DND-41 (cell line): Measurements from ENCODE around the gene SFXN2.

Experiments
- ATAC-seq: fragments of 200-7000 bp; cut with Tn5 transposase; 3 replicates; pipeline ENCODE4 v1.9.1; 2021; ENCODE audit warnings: low read depth; ENCODE audit not compliant: insufficient read depth
- DNase-seq: peaks from one replicate; pipeline ENCODE4 v3.0.0-alpha.2; 2020
- H2AFZ ChIP-seq: 2 replicates; pipeline ENCODE4 v1.6.0; 2012; ENCODE audit warnings: low read depth, low read length
- H3K27ac ChIP-seq: 2 replicates; pipeline ENCODE4 v1.5.1; 2012; ENCODE audit warnings: low read length, inconsistent platforms
- H3K27me3 ChIP-seq: fragments of 200-600 bp; sonication (generic); 2 replicates; pipeline ENCODE4 v1.6.0; 2012; ENCODE audit warnings: low read length, mild to moderate bottlenecking, inconsistent platforms; ENCODE audit not compliant: insufficient read depth, poor library complexity
- H3K36me3 ChIP-seq: 2 replicates; pipeline ENCODE4 v1.5.1; 2012; ENCODE audit warnings: low read length, inconsistent platforms; ENCODE audit not compliant: insufficient read depth
- H3K4me1 ChIP-seq: 2 replicates; pipeline ENCODE4 v1.5.1; 2012; ENCODE audit warnings: mild to moderate bottlenecking, low read length; ENCODE audit not compliant: insufficient read depth
- H3K4me2 ChIP-seq: 2 replicates; pipeline ENCODE4 v1.6.0; 2012; ENCODE audit warnings: mild to moderate bottlenecking, moderate library complexity, low read length, inconsistent platforms; ENCODE audit not compliant: insufficient read depth
- H3K4me3 ChIP-seq, 2 experiments: fragments of 200-600 bp in 1 of 2; shearing (Covaris generic) in 1 of 2; 2 replicates each; pipeline ENCODE4 v1.5.1; 2012 to 2016; ENCODE audit warnings: inconsistent platforms in 2 of 2, low read length in 2 of 2, mild to moderate bottlenecking in 2 of 2, low read depth in 1 of 2, moderate library complexity in 1 of 2
- H3K79me2 ChIP-seq: 2 replicates; pipeline ENCODE4 v1.6.0; 2012; ENCODE audit warnings: low read length, inconsistent platforms; ENCODE audit not compliant: insufficient read depth
- H3K9ac ChIP-seq: 2 replicates; pipeline ENCODE4 v1.6.0; 2012; ENCODE audit warnings: low read depth, mild to moderate bottlenecking, inconsistent platforms, low read length, moderate library complexity
- H3K9me3 ChIP-seq: 2 replicates; pipeline ENCODE4 v1.5.1; 2012; ENCODE audit warnings: low read length, moderate library complexity, mild to moderate bottlenecking, inconsistent platforms; ENCODE audit not compliant: insufficient read depth, severe bottlenecking
- H4K20me1 ChIP-seq: 2 replicates; pipeline ENCODE4 v1.6.0; 2012; ENCODE audit warnings: low read length; ENCODE audit not compliant: insufficient read depth
- EZH2 ChIP-seq: IDR thresholded peaks from 3 replicates; pipeline ENCODE4 v1.6.1; 2012; ENCODE audit warnings: borderline replicate concordance, low read depth, mild to moderate bottlenecking, moderate library complexity, low read length, inconsistent platforms; ENCODE audit not compliant: severe bottlenecking
- TF ChIP-seq, protein P1 (sequence below): IDR thresholded peaks from 2 replicates; pipeline ENCODE4 v1.5.1; 2012; ENCODE audit warnings: borderline replicate concordance, low read length, moderate library complexity, mild to moderate bottlenecking; ENCODE audit not compliant: poor library complexity, severe bottlenecking; ENCODE audit errors: extremely low read depth

SFXN2 gene

DNA sequence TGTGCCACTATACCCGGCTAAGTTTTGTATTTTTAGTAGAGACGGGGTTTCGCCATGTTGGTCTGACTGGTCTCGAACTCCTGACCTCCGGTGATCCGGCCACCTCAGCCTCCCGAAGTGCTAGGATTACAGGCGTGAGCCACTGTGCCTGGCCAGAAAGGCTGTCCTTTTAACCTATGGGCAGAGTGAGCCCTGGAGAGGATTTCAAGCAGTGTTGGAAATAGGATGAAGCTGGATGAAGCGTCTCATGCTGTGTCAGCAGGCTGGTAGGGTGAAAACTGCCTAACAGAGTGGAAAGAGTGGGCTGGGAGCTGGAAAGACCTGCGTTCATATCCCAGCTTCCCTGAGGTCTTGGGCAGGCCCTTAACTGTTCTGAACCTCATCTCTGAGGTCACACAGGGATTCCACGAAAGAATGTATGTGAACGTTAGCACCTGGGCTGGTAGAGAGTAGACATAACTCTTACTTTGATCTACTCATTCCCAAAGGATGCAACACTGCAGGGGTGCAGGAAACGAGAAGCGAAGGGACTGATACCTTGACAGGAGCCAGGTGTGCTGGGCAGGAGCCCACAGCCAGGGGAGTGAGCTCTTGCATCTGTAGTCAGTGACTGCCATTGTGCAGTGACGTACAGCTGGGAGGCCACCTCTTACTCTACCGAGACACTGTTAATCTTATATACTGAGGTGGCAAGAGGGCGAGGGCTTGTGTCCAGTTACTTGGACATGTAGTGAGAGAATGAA lies 63.4 kb downstream of the SFXN2 start:
- peaks cover 41% of the 10 kb centered on the region for H3K4me1 ChIP-seq
- TF ChIP-seq, protein P1, sequence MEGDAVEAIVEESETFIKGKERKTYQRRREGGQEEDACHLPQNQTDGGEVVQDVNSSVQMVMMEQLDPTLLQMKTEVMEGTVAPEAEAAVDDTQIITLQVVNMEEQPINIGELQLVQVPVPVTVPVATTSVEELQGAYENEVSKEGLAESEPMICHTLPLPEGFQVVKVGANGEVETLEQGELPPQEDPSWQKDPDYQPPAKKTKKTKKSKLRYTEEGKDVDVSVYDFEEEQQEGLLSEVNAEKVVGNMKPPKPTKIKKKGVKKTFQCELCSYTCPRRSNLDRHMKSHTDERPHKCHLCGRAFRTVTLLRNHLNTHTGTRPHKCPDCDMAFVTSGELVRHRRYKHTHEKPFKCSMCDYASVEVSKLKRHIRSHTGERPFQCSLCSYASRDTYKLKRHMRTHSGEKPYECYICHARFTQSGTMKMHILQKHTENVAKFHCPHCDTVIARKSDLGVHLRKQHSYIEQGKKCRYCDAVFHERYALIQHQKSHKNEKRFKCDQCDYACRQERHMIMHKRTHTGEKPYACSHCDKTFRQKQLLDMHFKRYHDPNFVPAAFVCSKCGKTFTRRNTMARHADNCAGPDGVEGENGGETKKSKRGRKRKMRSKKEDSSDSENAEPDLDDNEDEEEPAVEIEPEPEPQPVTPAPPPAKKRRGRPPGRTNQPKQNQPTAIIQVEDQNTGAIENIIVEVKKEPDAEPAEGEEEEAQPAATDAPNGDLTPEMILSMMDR, result no peak
- no peak for TF ChIP-seq EZH2
- H3K79me2 ChIP-seq, result peaks cover 73% of the 10 kb centered on the region

DNA sequence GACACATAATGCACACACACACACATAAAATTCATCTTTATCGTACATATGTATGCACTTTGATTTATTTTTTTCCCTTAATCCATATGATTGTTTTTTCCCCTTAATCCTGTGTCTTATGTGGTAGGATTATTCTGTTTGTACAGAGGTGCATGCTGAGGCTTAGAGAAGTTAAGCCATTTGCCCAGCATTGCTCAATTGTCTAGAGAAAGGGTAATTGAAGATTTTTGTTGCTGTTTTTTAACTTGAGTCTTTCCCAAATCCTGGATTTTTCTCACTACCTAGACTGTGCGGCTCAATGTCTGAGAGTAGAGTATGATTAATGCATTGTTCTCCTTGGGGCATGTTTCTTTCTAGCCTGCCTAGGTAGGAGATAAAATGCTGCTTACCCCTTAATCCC lies 64.3 kb downstream of the SFXN2 start:
- Histone ChIP-seq H3K4me2 (no peak overlapping the region), H3K9me3 (no peaks in the 10 kb centered on the region), H3K9ac (no peak overlapping the region), H3K27ac (peak overlapping the region; percentile 97), H3K4me1 (peaks cover 41% of the 10 kb centered on the region), H3K79me2 (peaks cover 73% of the 10 kb centered on the region), H2AFZ (no peak overlapping the region), H3K4me3 (no peak overlapping the region), H3K36me3 (peaks cover 4% of the 10 kb centered on the region; the same call in 1 of the 2 replicates), H3K27me3 (no peaks in the 10 kb centered on the region), H4K20me1 (peaks cover 31% of the 10 kb centered on the region)
- ATAC-seq (no peak), DNase-seq (no peak)
- TF ChIP-seq, protein P1, result no peak
- no peak for TF ChIP-seq EZH2

More for the DNA sequence above, 63.4 kb downstream of the SFXN2 start:
- Histone ChIP-seq H3K4me3 (no peak overlapping the region), H3K36me3 (peaks cover 4% of the 10 kb centered on the region; the same call in 1 of the 2 replicates), H4K20me1 (peaks cover 23% of the 10 kb centered on the region), H3K4me2 (peak overlapping the region; percentile 77), H3K27me3 (no peaks in the 10 kb centered on the region), H3K27ac (peak overlapping the region; percentile 97), H3K9me3 (no peaks in the 10 kb centered on the region), H2AFZ (no peak overlapping the region), H3K9ac (peak overlapping the region; percentile 42)
- DNase-seq (no peak), ATAC-seq (no peak)

DNA sequence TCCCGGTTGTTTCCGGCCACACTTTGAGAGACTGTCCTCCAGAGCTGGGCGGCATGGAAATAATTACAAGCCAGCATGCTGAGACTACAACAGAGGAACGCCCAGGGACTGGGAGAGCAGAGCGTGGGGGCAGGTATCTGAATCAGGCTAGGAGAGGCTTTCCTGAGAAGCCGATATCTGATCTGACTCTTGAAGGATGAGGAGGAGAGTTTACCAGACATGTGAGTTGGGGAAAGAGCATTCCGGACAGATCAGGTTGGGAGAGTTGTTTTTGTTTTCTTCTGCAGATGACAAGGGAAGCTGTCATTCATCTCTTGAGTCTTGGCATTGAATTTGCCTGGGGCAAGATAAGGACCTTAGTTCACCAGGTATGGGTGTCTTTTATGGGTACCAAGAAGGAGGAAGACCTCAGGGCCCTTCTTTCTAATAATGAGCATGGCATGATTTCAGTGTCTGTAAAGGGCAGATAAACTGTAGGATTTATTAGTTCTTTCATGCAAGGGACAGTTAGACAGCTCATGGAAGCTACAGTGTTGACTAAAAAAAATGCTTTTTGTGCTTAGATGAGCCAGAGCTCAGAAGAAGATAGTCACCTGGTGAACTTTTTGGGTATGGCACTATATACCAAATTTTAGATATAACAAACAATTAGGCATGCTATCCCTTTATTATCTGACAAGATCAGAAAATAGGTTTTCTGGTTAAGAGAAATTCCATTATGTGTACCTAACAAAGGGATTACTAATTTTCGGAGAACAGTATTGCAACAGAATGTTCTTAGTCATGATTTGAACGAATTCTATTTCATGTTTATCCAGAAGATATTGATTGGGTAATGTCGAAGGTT lies 65.5 kb downstream of the SFXN2 start:
- no peaks in the 10 kb centered on the region for H3K27me3 ChIP-seq
- H3K27ac ChIP-seq, result no peak overlapping the region
- peaks cover 4% of the 10 kb centered on the region; the same call in 1 of the 2 replicates for H3K36me3 ChIP-seq
- H3K79me2 ChIP-seq, result peaks cover 66% of the 10 kb centered on the region
- no peak overlapping the region for H3K4me3 ChIP-seq
- H4K20me1 ChIP-seq, result peaks cover 31% of the 10 kb centered on the region
- no peaks in the 10 kb centered on the region for H3K9me3 ChIP-seq
- ATAC-seq (no peak), DNase-seq (no peak)
- peaks cover 35% of the 10 kb centered on the region for H3K4me1 ChIP-seq
- no peak overlapping the region for H3K4me2 ChIP-seq
- TF ChIP-seq, protein P1, result no peak
- no peak for TF ChIP-seq EZH2
- H3K9ac ChIP-seq, result no peak overlapping the region
- H2AFZ ChIP-seq, result no peak overlapping the region
